WTC11 (cell line): Measurements from ENCODE around the gene RANGAP1. TPM values are rescaled to one million over a fixed set of nuclear protein-coding genes. Genes with fewer than 3 reads are reported as not detected.

Experiments used
- ATAC-seq: fragments of 200-7000 bp; cut with Tn5 transposase; 2 replicates; pipeline ENCODE4 v1.10.0; 2021; ENCODE audit warnings: mild to moderate bottlenecking, moderate library complexity
- CTCF ChIA-PET: fragments of 300-600 bp; sonication (Branson Sonifier 250); formaldehyde crosslinking; loops from one replicate; lab custom pipeline; 2021; ENCODE audit warnings: antibody characterized with exemption; lab: Charles Lee
- POLR2A ChIA-PET: fragments of 350-600 bp; sonication (Branson Sonifier 250); formaldehyde crosslinking; loops from one replicate; lab custom pipeline; 2021; ENCODE audit warnings: antibody characterized with exemption; lab: Charles Lee
- DNase-seq: peaks from one replicate; pipeline ENCODE4 v3.0.0; 2021; ENCODE audit warnings: low spot score
- H3K27ac Mint-ChIP-seq: 2 replicates; pipeline ENCODE4 v1.8.0; 2021; ENCODE audit warnings: mixed read lengths
- H3K27me3 Mint-ChIP-seq: 2 replicates; pipeline ENCODE4 v1.8.0; 2021; ENCODE audit warnings: low read depth, mild to moderate bottlenecking, moderate library complexity, mixed read lengths
- H3K36me3 Mint-ChIP-seq: 2 replicates; pipeline ENCODE4 v1.8.0; 2021; ENCODE audit warnings: mixed read lengths
- H3K4me1 Mint-ChIP-seq: 2 replicates; pipeline ENCODE4 v1.8.0; 2022; ENCODE audit warnings: mixed read lengths
- H3K4me3 Mint-ChIP-seq: 2 replicates; pipeline ENCODE4 v1.8.0; 2021; ENCODE audit warnings: mild to moderate bottlenecking, moderate library complexity, mixed read lengths
- H3K9me3 Mint-ChIP-seq: 2 replicates; pipeline ENCODE4 v1.8.0; 2021; ENCODE audit warnings: mixed read lengths
- AR ChIP-seq: fragments of 250-450 bp; sonication (Bioruptor Pico); IDR thresholded peaks from 2 replicates; pipeline ENCODE4 v1.9.0; 2021; ENCODE audit warnings: mild to moderate bottlenecking
- ATF2 ChIP-seq: sonication (generic); formaldehyde crosslinking; IDR thresholded peaks from 2 replicates; pipeline ENCODE4 v1.8.1; 2022; ENCODE audit warnings: low read depth, missing genetic modification reagents, borderline replicate concordance
- CDX4 ChIP-seq: fragments of 250-450 bp; sonication (Bioruptor Pico); IDR thresholded peaks from 2 replicates; pipeline ENCODE4 v1.9.0; 2021; ENCODE audit warnings: moderate library complexity, mild to moderate bottlenecking, inconsistent platforms, borderline replicate concordance
- CREM ChIP-seq: sonication (generic); formaldehyde crosslinking; IDR thresholded peaks from 2 replicates; pipeline ENCODE4 v1.8.1; 2022; ENCODE audit warnings: mild to moderate bottlenecking, missing genetic modification reagents, moderate library complexity
- ERG ChIP-seq: fragments of 250-450 bp; sonication (Bioruptor Pico); IDR thresholded peaks from 2 replicates; pipeline ENCODE4 v1.8.0; 2021; ENCODE audit warnings: mild to moderate bottlenecking
- ESRRA ChIP-seq: sonication (generic); formaldehyde crosslinking; IDR thresholded peaks from 2 replicates; pipeline ENCODE4 v1.8.1; 2022; ENCODE audit warnings: mild to moderate bottlenecking, missing genetic modification reagents, borderline replicate concordance
- FOXK1 ChIP-seq: sonication (generic); formaldehyde crosslinking; IDR thresholded peaks from 2 replicates; pipeline ENCODE4 v1.8.0; 2022; ENCODE audit warnings: mild to moderate bottlenecking, moderate library complexity, missing genetic modification reagents
- GTF2I ChIP-seq: fragments of 250-450 bp; sonication (Bioruptor Pico); conservative IDR thresholded peaks from 2 replicates; pipeline ENCODE4 v1.4.0; 2021; ENCODE audit warnings: mild to moderate bottlenecking
- IRF1 ChIP-seq: sonication (generic); formaldehyde crosslinking; IDR thresholded peaks from 2 replicates; pipeline ENCODE4 v1.8.0; 2023; ENCODE audit warnings: missing genetic modification reagents
- JUN ChIP-seq: sonication (generic); formaldehyde crosslinking; IDR thresholded peaks from 2 replicates; pipeline ENCODE4 v1.8.0; 2023; ENCODE audit warnings: mild to moderate bottlenecking, missing genetic modification reagents
- MYBL2 ChIP-seq: sonication (generic); formaldehyde crosslinking; IDR thresholded peaks from 2 replicates; pipeline ENCODE4 v1.8.1; 2023; ENCODE audit warnings: mild to moderate bottlenecking, moderate library complexity, missing genetic modification reagents
- NFYB ChIP-seq: sonication (generic); formaldehyde crosslinking; conservative IDR thresholded peaks from 2 replicates; pipeline ENCODE4 v1.8.0; 2022; ENCODE audit warnings: low read depth, missing genetic modification reagents
- OVOL2 ChIP-seq: fragments of 250-450 bp; sonication (Bioruptor Pico); IDR thresholded peaks from 2 replicates; pipeline ENCODE4 v1.9.0; 2021; ENCODE audit warnings: mild to moderate bottlenecking, borderline replicate concordance
- PRDM15 ChIP-seq: sonication (generic); formaldehyde crosslinking; IDR thresholded peaks from 2 replicates; pipeline ENCODE4 v1.8.0; 2022; ENCODE audit warnings: missing genetic modification reagents
- PRRX2 ChIP-seq: fragments of 250-450 bp; sonication (Bioruptor Pico); IDR thresholded peaks from 2 replicates; pipeline ENCODE4 v1.8.0; 2021; ENCODE audit warnings: mild to moderate bottlenecking
- SOX15 ChIP-seq: fragments of 250-450 bp; sonication (Bioruptor Pico); IDR thresholded peaks from 2 replicates; pipeline ENCODE4 v1.9.0; 2021; ENCODE audit warnings: mild to moderate bottlenecking
- SP1 ChIP-seq: sonication (generic); formaldehyde crosslinking; conservative IDR thresholded peaks from 2 replicates; pipeline ENCODE4 v1.8.1; 2022; ENCODE audit warnings: missing genetic modification reagents
- ZMAT4 ChIP-seq: fragments of 250-450 bp; sonication (Bioruptor Pico); IDR thresholded peaks from 2 replicates; pipeline ENCODE4 v1.9.0; 2021; ENCODE audit warnings: mild to moderate bottlenecking
- ZNF512 ChIP-seq: sonication (generic); formaldehyde crosslinking; IDR thresholded peaks from 2 replicates; pipeline ENCODE4 v1.8.1; 2022; ENCODE audit warnings: missing genetic modification reagents, borderline replicate concordance
- total RNA-seq: library from RNA; stranded (reverse); gene quantifications from 3 replicates; pipeline ENCODE4 v1.2.3, GENCODE V29; 2021

RANGAP1 gene
- total RNA-seq, 1 experiment from 2014 or later: 160 TPM

- TF ChIP-seq PRDM15 (CRISPR knock-in tag): no peak
- no peak for TF ChIP-seq GTF2I (CRISPR knock-in tag)
- TF ChIP-seq, all 79 proteins: peak for 0
Observed at GRCh38 chr22:41256254-41257253, 29.4 kb downstream of the RANGAP1 start (continued).

- no peak overlapping the region for H3K4me3 Mint-ChIP-seq
- no peak for TF ChIP-seq MYBL2 (CRISPR knock-in tag)
- TF ChIP-seq, all 79 proteins: peak for 0
- Mint-ChIP-seq H3K36me3 (peaks cover 81% of the 10 kb centered on the region), H3K4me1 (peaks cover 12% of the 10 kb centered on the region), H3K9me3 (no peaks in the 10 kb centered on the region), H3K27ac (no peak overlapping the region), H3K27me3 (no peaks in the 10 kb centered on the region)
- no peak for ATAC-seq
- no peak for DNase-seq
- ChIA-PET CTCF (no interaction called here), POLR2A (no interaction called here)
Observed at GRCh38 chr22:41254230-41254629, 31.8 kb downstream of the RANGAP1 start.

GRCh38 chr22:41252365-41252764, 33.6 kb downstream of the RANGAP1 start:
- Mint-ChIP-seq H3K9me3 (no peaks in the 10 kb centered on the region), H3K36me3 (peaks cover 69% of the 10 kb centered on the region), H3K4me3 (no peak overlapping the region), H3K27ac (no peak overlapping the region; the same call in 1 of the 2 replicates), H3K27me3 (no peaks in the 10 kb centered on the region), H3K4me1 (peaks cover 7% of the 10 kb centered on the region)
- ChIA-PET POLR2A (no interaction called here), CTCF (interaction anchor here (1.2 kb wide), 1 partner anchor 15 kb away, joined by 7 read pairs; no protein-coding TSS in a partner anchor)
- DNase-seq (no peak), ATAC-seq (no peak)
- TF ChIP-seq JUN (CRISPR knock-in tag): no peak
- no peak for TF ChIP-seq AR (CRISPR knock-in tag)
- no peak for TF ChIP-seq PRRX2 (CRISPR knock-in tag)
- no peak for TF ChIP-seq ESRRA
- no peak for TF ChIP-seq ZNF512
- no peak for TF ChIP-seq ATF2 (CRISPR knock-in tag)
- no peak for TF ChIP-seq IRF1
- TF ChIP-seq CDX4: no peak
- no peak for TF ChIP-seq SOX15 (CRISPR knock-in tag)
- TF ChIP-seq ERG (CRISPR knock-in tag): no peak
- TF ChIP-seq ZMAT4: no peak
- TF ChIP-seq SP1 (CRISPR knock-in tag): no peak
- TF ChIP-seq FOXK1 (CRISPR knock-in tag): no peak
- no peak for TF ChIP-seq NFYB (CRISPR knock-in tag)
- no peak for TF ChIP-seq CREM (CRISPR knock-in tag)
- TF ChIP-seq OVOL2 (CRISPR knock-in tag): no peak
